ENCODE measurements around the gene RPTOR. TPM values are rescaled to one million over a fixed set of nuclear protein-coding genes. Genes with fewer than 3 reads are reported as not detected.
A peak's percentile ranks its signal among the peaks of the same experiment; 100 is the strongest.

RPTOR gene
- total RNA-seq, 3 donors from 2014 or later (not counting 1 experiment from before 2014, with no cell fraction given) = 49.2 to 63.6 (median 55.4) TPM

GRCh38 chr17:80935526-80935925, 390.9 kb downstream of the RPTOR start:
- peak; percentile 70 to 83 (median 76) for ATAC-seq
- Mint-ChIP-seq H3K4me1 (peaks cover 42 to 44% of the 10 kb centered on the region in 2 donors), H3K9me3 (no peaks in the 10 kb centered on the region), H3K36me3 (no peaks in the 10 kb centered on the region), H3K27me3 (ENCODE audit: low read depth in 2 of 2) (no peaks in the 10 kb centered on the region), H3K27ac (peak overlapping the region; percentile 88 to 90), H3K4me3 (peak overlapping the region; percentile 90)
- H3K9me3 ChIP-seq (ENCODE audit: control insufficient read depth, insufficient read depth, low read length) = no peaks in the 10 kb centered on the region
- peaks cover 2% of the 10 kb centered on the region for H3K36me3 ChIP-seq (ENCODE audit: control insufficient read depth, insufficient read depth, low read length)
- 51% methylated on average over 2 of the region's 2 CpGs for WGBS (ENCODE audit: insufficient coverage)
- no peak overlapping the region for H3K4me3 ChIP-seq (ENCODE audit: low read length)
- TF ChIP-seq CTCF (IDR thresholded peaks at IDR 0.05) = no peak
- intact Hi-C loops (cut with micrococcal nuclease) = no loop called here
- no peak for DNase-seq
- peaks cover 29% of the 10 kb centered on the region for H3K4me1 ChIP-seq (ENCODE audit: control insufficient read depth, insufficient read depth, low read length)
- no peak overlapping the region for H3K27ac ChIP-seq (ENCODE audit: low read length)
- no peaks in the 10 kb centered on the region for H3K27me3 ChIP-seq (ENCODE audit: control insufficient read depth, insufficient read depth, low read length)

DNA sequence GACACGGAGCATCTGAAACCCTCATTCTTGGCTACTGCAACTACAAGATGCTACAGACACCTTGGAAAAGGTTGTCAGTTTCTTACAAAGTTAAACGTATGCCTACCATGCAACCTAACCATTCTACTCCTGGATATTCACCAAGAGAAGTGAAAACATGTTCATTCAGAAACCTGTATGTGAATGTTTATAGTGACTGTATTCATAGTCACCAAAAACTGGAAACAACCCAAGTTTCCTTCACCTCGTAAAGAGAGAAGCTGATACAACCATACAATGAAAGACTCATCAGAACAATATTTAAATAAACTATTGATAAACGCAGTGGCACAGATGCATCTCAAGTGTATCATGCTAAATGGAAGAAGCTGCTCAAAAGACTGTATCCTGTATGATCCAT, 391.6 kb downstream of the RPTOR start:
- no peaks in the 10 kb centered on the region for H3K9me3 ChIP-seq (ENCODE audit: control insufficient read depth, insufficient read depth, low read length)
- no peak for DNase-seq
- TF ChIP-seq CTCF (IDR thresholded peaks at IDR 0.05) = no peak
- Mint-ChIP-seq H3K36me3 (no peaks in the 10 kb centered on the region), H3K4me3 (no peak overlapping the region), H3K27me3 (ENCODE audit: low read depth in 2 of 2) (no peaks in the 10 kb centered on the region), H3K9me3 (no peaks in the 10 kb centered on the region), H3K27ac (peak overlapping the region; percentile 88 to 90), H3K4me1 (peaks cover 42 to 44% of the 10 kb centered on the region in 2 donors)
- no peaks in the 10 kb centered on the region for H3K27me3 ChIP-seq (ENCODE audit: control insufficient read depth, insufficient read depth, low read length)
- H3K4me3 ChIP-seq (ENCODE audit: low read length) = no peak overlapping the region
- ATAC-seq = no peak
- H3K36me3 ChIP-seq (ENCODE audit: control insufficient read depth, insufficient read depth, low read length) = peaks cover 4% of the 10 kb centered on the region
- 89% methylated on average over 2 of the region's 4 CpGs for WGBS (ENCODE audit: insufficient coverage)
- intact Hi-C loops (cut with micrococcal nuclease) = no loop called here
- H3K4me1 ChIP-seq (ENCODE audit: control insufficient read depth, insufficient read depth, low read length) = peaks cover 36% of the 10 kb centered on the region
- H3K27ac ChIP-seq (ENCODE audit: low read length) = no peak overlapping the region

DNA sequence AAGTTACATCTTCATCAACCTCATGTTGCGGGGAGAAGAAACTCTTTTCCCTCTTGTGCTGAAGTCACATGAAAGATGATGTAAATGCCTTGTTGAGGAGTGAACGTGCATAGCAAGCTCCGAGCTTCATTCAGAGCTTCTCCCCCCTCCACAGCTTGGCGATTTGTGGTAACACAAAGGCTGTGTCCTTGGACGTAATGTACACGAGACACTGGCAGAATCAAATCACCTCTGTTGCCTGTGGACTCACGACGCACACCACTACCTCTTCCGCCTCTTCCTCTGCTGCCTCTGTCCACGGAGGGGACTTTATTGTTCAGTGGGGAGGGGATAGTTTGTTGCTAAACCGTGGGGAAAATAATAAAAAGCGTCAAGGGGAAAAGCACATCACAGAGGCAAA, 392.1 kb downstream of the RPTOR start:
- no peak overlapping the region for H3K4me3 ChIP-seq (ENCODE audit: low read length)
- intact Hi-C loops (cut with micrococcal nuclease) = no loop called here
- Mint-ChIP-seq H3K4me3 (no peak overlapping the region), H3K36me3 (no peaks in the 10 kb centered on the region), H3K9me3 (no peaks in the 10 kb centered on the region), H3K27me3 (ENCODE audit: low read depth in 2 of 2) (no peaks in the 10 kb centered on the region), H3K27ac (peak overlapping the region in 1 of 2 donors; percentile 88), H3K4me1 (peaks cover 42 to 44% of the 10 kb centered on the region in 2 donors)
- H3K27ac ChIP-seq (ENCODE audit: low read length) = no peak overlapping the region
- no peaks in the 10 kb centered on the region for H3K27me3 ChIP-seq (ENCODE audit: control insufficient read depth, insufficient read depth, low read length)
- TF ChIP-seq CTCF (IDR thresholded peaks at IDR 0.05) = no peak
- peaks cover 36% of the 10 kb centered on the region for H3K4me1 ChIP-seq (ENCODE audit: control insufficient read depth, insufficient read depth, low read length)
- H3K36me3 ChIP-seq (ENCODE audit: control insufficient read depth, insufficient read depth, low read length) = peaks cover 2% of the 10 kb centered on the region
- no peak for DNase-seq
- no peak for ATAC-seq
- WGBS (ENCODE audit: insufficient coverage) = 84% methylated on average over 11 of the region's 12 CpGs
- H3K9me3 ChIP-seq (ENCODE audit: control insufficient read depth, insufficient read depth, low read length) = no peaks in the 10 kb centered on the region
